Right ventricle myocardium superior (tissue), 1 donor: ENCODE results near the gene TTLL1. TPM values are rescaled to one million over a fixed set of nuclear protein-coding genes. Genes with fewer than 3 reads are reported as not detected.
A peak's percentile ranks its signal among the peaks of the same experiment; 100 is the strongest.
"Not testable (repeated sequence)": the region's sequence is repeated elsewhere in the genome, so short reads cannot be mapped to it uniquely, and the experiment has no call there.

Experiments used
- ATAC-seq: fragments of 200-7000 bp; cut with Tn5 transposase; one replicate; pipeline ENCODE4 v1.9.1; 2020; ENCODE audit warnings: mild to moderate bottlenecking; ENCODE audit not compliant: poor library complexity
- DNase-seq: peaks from one replicate; pipeline ENCODE4 v3.0.0-alpha.2; 2020
- intact Hi-C: fragments of 100-400 bp; cut with DNase I; formaldehyde crosslinking; loops from one replicate; pipeline ENCODE4 v1.11.2; 2022
- total RNA-seq: library from RNA; stranded (reverse); fragmentation: NEBNext Ultra II Directional; extraction: Animal tissue kit (Norgen Biotek cat#: 25700); gene quantifications from one replicate; pipeline ENCODE4 v1.2.1, GENCODE V29; 2021
- donor health status: DM: no; HTN: yes; CAD: no; lungs with severe emphysema.

The TTLL1 gene
- total RNA-seq, 1 donor from 2014 or later: 7.8 TPM

GRCh38 chr22:43004362-43005035, 84.7 kb downstream of the TTLL1 start:
- intact Hi-C loops: no loop called here
- ATAC-seq (no peak), DNase-seq (no peak)

- DNase-seq: no peak
- no peak for ATAC-seq
- intact Hi-C loops: no loop called here
Observed at GRCh38 chr22:43002202-43002586, 87.0 kb downstream of the TTLL1 start.

GRCh38 chr22:43001271-43002201, 87.7 kb downstream of the TTLL1 start:
- intact Hi-C loops: no loop called here
- ATAC-seq: peak; percentile 39
- no peak for DNase-seq

GRCh38 chr22:43000441-43001175, 88.6 kb downstream of the TTLL1 start:
- intact Hi-C loops: no loop called here
- DNase-seq (no peak), ATAC-seq (no peak)

- no peak for DNase-seq
- no peak for ATAC-seq
- intact Hi-C loops: no loop called here
Observed at GRCh38 chr22:42997582-42998090, 91.6 kb downstream of the TTLL1 start.

GRCh38 chr22:42996646-42997365, 92.4 kb downstream of the TTLL1 start:
- ATAC-seq (no peak), DNase-seq (no peak)
- intact Hi-C loops: no loop called here

GRCh38 chr22:42995654-42996053, 93.5 kb downstream of the TTLL1 start:
- intact Hi-C loops, ATAC-seq, DNase-seq: not testable (repeated sequence)

- intact Hi-C loops: no loop called here
- DNase-seq: no peak
- ATAC-seq: peak; percentile 88
Observed at GRCh38 chr22:42994917-42995562, 94.2 kb downstream of the TTLL1 start.

GRCh38 chr22:42994276-42994916, 94.8 kb downstream of the TTLL1 start:
- ATAC-seq (peak; percentile 11), DNase-seq (no peak)
- intact Hi-C loops: no loop called here

GRCh38 chr22:42993651-42994275, 95.4 kb downstream of the TTLL1 start:
- peak; percentile 6 for ATAC-seq
- intact Hi-C loops: no loop called here
- DNase-seq: no peak

GRCh38 chr22:42992886-42993479, 96.2 kb downstream of the TTLL1 start:
- intact Hi-C loops: no loop called here
- no peak for ATAC-seq
- DNase-seq: no peak

GRCh38 chr22:42992092-42992491, 97.1 kb downstream of the TTLL1 start:
- intact Hi-C loops: no loop called here
- no peak for ATAC-seq
- no peak for DNase-seq

GRCh38 chr22:42991010-42991651, 98.1 kb downstream of the TTLL1 start:
- no peak for DNase-seq
- no peak for ATAC-seq
- intact Hi-C loops: no loop called here

- DNase-seq (no peak), ATAC-seq (no peak)
- intact Hi-C loops: no loop called here
Observed at GRCh38 chr22:42990131-42990838, 98.9 kb downstream of the TTLL1 start.
